GM12865 (cell line): ENCODE results near the gene PITX2.

Experiments
- DNase-seq: peaks from one replicate; pipeline ENCODE4 v3.0.0; 2010; ENCODE audit warnings: low read depth
- H3K4me3 ChIP-seq: 2 replicates; pipeline ENCODE4 v1.5.1; 2011; ENCODE audit warnings: mild to moderate bottlenecking, low read depth, low read length, control low read depth
- CTCF ChIP-seq: IDR thresholded peaks from 2 replicates; pipeline ENCODE4 v1.5.1; 2011; ENCODE audit warnings: low read length, control low read depth, low read depth, inconsistent platforms; ENCODE audit not compliant: insufficient read depth; ENCODE audit errors: missing control alignments

Gene PITX2

GRCh38 chr4:110614976-110615352, 7.9 kb downstream of the PITX2 start:
- no peak for TF ChIP-seq CTCF
- no peak overlapping the region for H3K4me3 ChIP-seq
- DNase-seq = no peak

- H3K4me3 ChIP-seq = no peak overlapping the region
- DNase-seq = no peak
- no peak for TF ChIP-seq CTCF
Measured at GRCh38 chr4:110614173-110614963, 8.5 kb downstream of the PITX2 start.

DNA sequence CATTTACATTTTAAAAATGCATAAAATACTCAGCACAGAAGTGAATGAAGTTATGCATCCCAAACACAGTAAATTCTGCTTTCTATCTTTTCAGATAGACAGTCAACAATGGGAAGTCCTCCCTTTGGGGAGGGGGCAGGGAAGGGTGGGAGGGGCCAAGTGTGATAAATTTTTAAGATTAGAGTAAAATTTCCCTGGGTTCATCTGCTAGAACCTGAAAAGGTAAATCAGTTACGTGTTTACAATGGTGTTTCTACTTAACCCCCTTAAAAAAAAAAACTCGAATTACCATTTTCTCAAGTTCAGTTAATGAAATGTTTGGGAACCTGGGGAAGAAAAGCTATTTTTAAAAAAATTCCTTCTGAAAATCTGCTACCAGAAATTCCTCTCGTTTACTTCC, 9.1 kb downstream of the PITX2 start:
- no peak overlapping the region for H3K4me3 ChIP-seq
- DNase-seq = no peak
- TF ChIP-seq CTCF = no peak

GRCh38 chr4:110612631-110613269, 10.1 kb downstream of the PITX2 start:
- no peak for DNase-seq
- H3K4me3 ChIP-seq = no peak overlapping the region
- TF ChIP-seq CTCF = no peak

DNA sequence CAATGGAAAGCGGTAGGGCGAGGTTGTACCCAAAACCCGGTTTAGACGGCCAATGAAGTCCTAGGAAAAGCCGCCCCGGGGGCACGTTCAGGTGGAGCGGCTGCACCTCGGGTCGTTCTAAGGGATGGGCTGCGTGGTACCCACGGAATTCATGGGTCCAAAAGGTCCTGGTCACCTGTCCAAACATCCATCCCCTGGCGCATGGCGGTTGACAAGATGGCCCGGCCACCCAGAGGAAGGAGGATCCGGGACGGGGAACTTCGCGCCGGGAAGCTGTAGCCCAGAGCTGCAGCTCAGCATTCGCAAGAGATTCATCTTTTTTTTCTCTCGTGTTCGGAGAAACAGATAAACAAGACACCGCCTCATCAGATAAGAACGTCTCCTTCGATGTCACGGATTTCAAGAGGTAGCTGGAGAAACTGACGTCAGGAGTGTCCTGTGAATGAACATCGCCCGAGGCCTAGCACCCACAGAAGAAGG, 10.9 kb downstream of the PITX2 start:
- no peak for DNase-seq
- TF ChIP-seq CTCF = no peak

DNA sequence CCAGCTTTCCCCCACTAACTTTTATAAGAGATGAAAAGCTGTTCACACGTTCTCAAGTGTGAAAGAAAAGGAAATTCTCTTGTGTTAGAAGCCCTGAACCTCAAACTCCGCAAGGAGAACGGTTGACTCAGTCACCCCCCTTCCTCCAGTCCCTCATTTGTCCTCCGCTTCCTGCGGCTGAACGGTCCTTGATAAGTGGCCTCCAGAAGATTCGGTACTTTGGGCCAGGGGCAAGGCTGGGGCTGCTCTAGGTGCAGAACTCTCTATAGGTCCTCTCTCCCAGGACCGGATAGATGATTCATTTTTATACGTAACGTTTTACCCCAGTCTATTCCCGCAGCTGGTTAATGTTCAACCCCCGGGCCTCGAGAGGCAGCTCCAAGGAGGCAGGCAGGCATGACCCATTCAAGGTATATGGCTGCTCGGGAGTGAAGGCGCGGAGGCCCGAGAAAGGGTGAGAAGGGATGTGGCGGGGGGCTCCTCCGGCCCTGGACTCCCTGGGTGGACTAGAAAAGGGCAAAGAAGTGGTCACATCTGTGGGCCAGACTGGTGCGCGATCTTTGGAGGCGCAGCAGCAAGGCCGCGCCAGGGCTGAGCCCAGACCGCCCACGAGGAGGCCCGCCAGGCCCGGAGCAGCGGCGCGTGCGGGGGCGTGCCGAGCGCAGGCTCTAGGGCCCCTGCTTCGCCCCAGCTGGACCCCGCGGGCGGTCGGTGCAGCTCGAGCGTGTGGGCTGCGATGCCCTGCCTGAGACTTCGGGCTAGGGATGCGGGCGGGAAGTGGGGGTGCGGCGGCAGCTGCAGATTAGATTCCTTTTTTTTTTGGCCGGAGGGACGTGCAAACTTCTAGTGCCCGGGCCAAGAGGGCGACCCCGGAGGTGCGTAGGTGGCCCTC, 11.7 kb downstream of the PITX2 start:
- H3K4me3 ChIP-seq = no peak overlapping the region
- no peak for DNase-seq
- TF ChIP-seq CTCF = no peak

More for the DNA sequence above, 10.9 kb downstream of the PITX2 start:
- H3K4me3 ChIP-seq = no peak overlapping the region
